ENCODE measurements around the gene ZSCAN9.

GRCh38 chr6:28203201-28203600 lies 21.9 kb upstream of the ZSCAN9 start:
- no peak for TF ChIP-seq CTCF (IDR thresholded peaks at IDR 0.05)
- TF ChIP-seq POLR2A (IDR thresholded peaks at IDR 0.05): no peak

Measured in thyroid gland (tissue), 4 donors.